Keratinocyte (primary cell): ENCODE results near the gene RABGAP1. TPM values are rescaled to one million over a fixed set of nuclear protein-coding genes. Genes with fewer than 3 reads are reported as not detected.
A peak's percentile ranks its signal among the peaks of the same experiment; 100 is the strongest.

ENCODE experiments used
- DNase-seq: peaks from one replicate; pipeline ENCODE4 v3.0.0-alpha.2; 2011; ENCODE audit warnings: low read depth, missing footprints, low spot score
- FAIRE-seq: peaks from 2 replicates; lab custom pipeline; 2011; peaks lifted over from hg19 to GRCh38; lab: Jason Lieb, UNC
- H2AFZ ChIP-seq: 2 replicates; pipeline ENCODE4 v1.6.0; 2012; ENCODE audit warnings: low read length, control low read depth, inconsistent platforms; ENCODE audit not compliant: control insufficient read depth
- H3K27ac ChIP-seq: 2 replicates; pipeline ENCODE4 v1.5.1; 2011; ENCODE audit warnings: low read length; ENCODE audit not compliant: control insufficient read depth, insufficient read depth
- H3K27me3 ChIP-seq: 3 replicates; pipeline ENCODE4 v1.6.0; 2011; ENCODE audit warnings: low read length; ENCODE audit not compliant: control insufficient read depth, insufficient read depth; ENCODE audit errors: extremely low read depth
- H3K36me3 ChIP-seq, 2 experiments: 2 replicates in 1 of 2; 3 replicates in 1 of 2; pipeline ENCODE4 v1.5.1; 2011; ENCODE audit warnings: low read length in 2 of 2, mild to moderate bottlenecking in 1 of 2; ENCODE audit not compliant: control insufficient read depth in 2 of 2, insufficient read depth in 2 of 2; ENCODE audit errors: extremely low read depth in 1 of 2
- H3K4me1 ChIP-seq: 3 replicates; pipeline ENCODE4 v1.5.1; 2011; ENCODE audit warnings: low read length; ENCODE audit not compliant: control insufficient read depth, insufficient read depth; ENCODE audit errors: extremely low read depth
- H3K4me2 ChIP-seq: 3 replicates; pipeline ENCODE4 v1.6.0; 2011; ENCODE audit warnings: low read depth, low read length; ENCODE audit not compliant: control insufficient read depth, insufficient read depth; ENCODE audit errors: extremely low read depth
- H3K4me3 ChIP-seq, 3 experiments: fragments of 200-600 bp in 1 of 3; sonication (generic) in 1 of 3; 2 replicates in 2 of 3; 3 replicates in 1 of 3; pipeline ENCODE4 v1.5.1; 2011 to 2016; ENCODE audit warnings: low read length in 3 of 3, mild to moderate bottlenecking in 3 of 3, control low read depth in 2 of 3, inconsistent platforms in 1 of 3, low read depth in 1 of 3, mixed read lengths in 1 of 3, mixed run types in 1 of 3, moderate library complexity in 1 of 3; ENCODE audit not compliant: control insufficient read depth in 2 of 3, insufficient read depth in 2 of 3; ENCODE audit errors: extremely low read depth in 1 of 3
- H3K79me2 ChIP-seq: 2 replicates; pipeline ENCODE4 v1.6.0; 2012; ENCODE audit warnings: low read length; ENCODE audit not compliant: control insufficient read depth, insufficient read depth
- H3K9ac ChIP-seq: 3 replicates; pipeline ENCODE4 v1.6.0; 2011; ENCODE audit warnings: low read length; ENCODE audit not compliant: control insufficient read depth, insufficient read depth; ENCODE audit errors: extremely low read depth
- H3K9me1 ChIP-seq: 3 replicates; pipeline ENCODE4 v1.6.0; 2011; ENCODE audit warnings: low read length; ENCODE audit not compliant: control insufficient read depth, insufficient read depth; ENCODE audit errors: extremely low read depth
- H3K9me3 ChIP-seq: 2 replicates; pipeline ENCODE4 v1.5.1; 2012; ENCODE audit warnings: low read depth, low read length; ENCODE audit not compliant: control insufficient read depth
- H4K20me1 ChIP-seq: 3 replicates; pipeline ENCODE4 v1.6.0; 2011; ENCODE audit warnings: low read length; ENCODE audit not compliant: control insufficient read depth, insufficient read depth; ENCODE audit errors: extremely low read depth
- EZH2 ChIP-seq: IDR thresholded peaks from one replicate; pipeline ENCODE4 v1.6.1; 2012; ENCODE audit warnings: inconsistent platforms, mild to moderate bottlenecking, low read length, moderate library complexity
- dilution Hi-C: fragments of 300-500 bp; cut with MboI; formaldehyde crosslinking; loops from one replicate; pipeline ENCODE4 v1.7.0; 2020; ENCODE audit warnings: low sequenced_read_pairs; ENCODE audit not compliant: extremely low pct_ligation_motif_present
- polyA minus RNA-seq, 3 experiments: library from RNA; depleted of rRNA, polyadenylated mRNA; stranded (reverse); fragments of >200 nt; gene quantifications; 1 replicate in 1 of 3; 2 replicates in 1 of 3; 3 replicates in 1 of 3; pipeline ENCODE4 v1.2.3, GENCODE V29; 2011
- polyA plus RNA-seq, 5 experiments: library from polyadenylated mRNA; depleted of rRNA in 3 of 5; stranded (reverse) in 3 of 5; stranded (forward) in 1 of 5; unstranded in 1 of 5; fragments of >200 nt; gene quantifications; 1 replicate in 1 of 5; 2 replicates in 3 of 5; 3 replicates in 1 of 5; pipeline versions ENCODE4 v1.2.1 to v1.2.3, GENCODE V29; 2011 to 2012; ENCODE audit warnings: missing spikeins in 2 of 5, low read depth in 1 of 5, low replicate concordance in 1 of 5
- TF ChIP-seq, protein P1 (sequence below), 3 experiments: IDR thresholded peaks in 1 of 3; conservative IDR thresholded peaks in 1 of 3; optimal IDR thresholded peaks in 1 of 3; 2 replicates in 2 of 3; 3 replicates in 1 of 3; pipeline versions ENCODE3 to v1.5.1; 2011; ENCODE audit warnings: low read length in 3 of 3, mild to moderate bottlenecking in 3 of 3, moderate library complexity in 2 of 3, control low read depth in 1 of 3, inconsistent platforms in 1 of 3; ENCODE audit not compliant: insufficient read depth in 2 of 3; ENCODE audit errors: extremely low read depth in 1 of 3

RABGAP1 gene
- polyA plus RNA-seq (32.9 to 40.6 TPM (median 34.1 TPM) in 3 replicates), polyA minus RNA-seq (27.1 to 66.3 TPM (median 50.6 TPM) in 3 replicates)
- 64.4 TPM for polyA plus RNA-seq (2011; ENCODE audit: low read depth)
- polyA plus RNA-seq (2011; cell fraction: cytosol; rRNA removed), result 18.3 and 36.3 TPM in 2 replicates
- polyA plus RNA-seq (2011; cell fraction: nucleus; rRNA removed), result 41.7 and 47.8 TPM in 2 replicates
- polyA plus RNA-seq (2012; ENCODE audit: low replicate concordance), result 21.8 and 23.2 TPM in 2 replicates
- 17.6 TPM for polyA minus RNA-seq (2011; cell fraction: cytosol; rRNA and poly(A)+ RNA removed)
- 43.5 and 88.0 TPM in 2 replicates for polyA minus RNA-seq (2011; cell fraction: nucleus; rRNA and poly(A)+ RNA removed)

GRCh38 chr9:122940749-122941581, at the start of gene RABGAP1:
RABGAP1 (plus strand) TSS chr9:122941020; CDS start chr9:122957060, 16,040 bp downstream.
- dilution Hi-C loops, result no loop called here
- H3K4me1 ChIP-seq, result peaks cover 28% of the 10 kb centered on the region
- H4K20me1 ChIP-seq, result no peaks in the 10 kb centered on the region
- peak within 1 kb of the TSS; percentile 69 for H3K27ac ChIP-seq
- H3K9me3 ChIP-seq, result no peaks in the 10 kb centered on the region
- no peaks in the 10 kb centered on the region for H3K27me3 ChIP-seq
- H3K79me2 ChIP-seq, result peaks cover 49% of the 10 kb centered on the region
- no peaks in the 10 kb centered on the region for H3K9me1 ChIP-seq
- no peak for TF ChIP-seq EZH2
- TF ChIP-seq, protein P1, sequence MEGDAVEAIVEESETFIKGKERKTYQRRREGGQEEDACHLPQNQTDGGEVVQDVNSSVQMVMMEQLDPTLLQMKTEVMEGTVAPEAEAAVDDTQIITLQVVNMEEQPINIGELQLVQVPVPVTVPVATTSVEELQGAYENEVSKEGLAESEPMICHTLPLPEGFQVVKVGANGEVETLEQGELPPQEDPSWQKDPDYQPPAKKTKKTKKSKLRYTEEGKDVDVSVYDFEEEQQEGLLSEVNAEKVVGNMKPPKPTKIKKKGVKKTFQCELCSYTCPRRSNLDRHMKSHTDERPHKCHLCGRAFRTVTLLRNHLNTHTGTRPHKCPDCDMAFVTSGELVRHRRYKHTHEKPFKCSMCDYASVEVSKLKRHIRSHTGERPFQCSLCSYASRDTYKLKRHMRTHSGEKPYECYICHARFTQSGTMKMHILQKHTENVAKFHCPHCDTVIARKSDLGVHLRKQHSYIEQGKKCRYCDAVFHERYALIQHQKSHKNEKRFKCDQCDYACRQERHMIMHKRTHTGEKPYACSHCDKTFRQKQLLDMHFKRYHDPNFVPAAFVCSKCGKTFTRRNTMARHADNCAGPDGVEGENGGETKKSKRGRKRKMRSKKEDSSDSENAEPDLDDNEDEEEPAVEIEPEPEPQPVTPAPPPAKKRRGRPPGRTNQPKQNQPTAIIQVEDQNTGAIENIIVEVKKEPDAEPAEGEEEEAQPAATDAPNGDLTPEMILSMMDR (optimal IDR thresholded peaks at IDR 0.05 in 1 of 3, IDR thresholded peaks at IDR 0.05 in 1 of 3, conservative IDR thresholded peaks at IDR 0.05 in 1 of 3; ENCODE audit: extremely low read depth in 1 of 3, insufficient read depth in 2 of 3, low read length in 3 of 3), result no peak
- H3K4me2 ChIP-seq, result peak within 1 kb of the TSS; percentile 96
- FAIRE-seq (peak; percentile 67), DNase-seq (peak; percentile 90)
- peaks cover 0 to 2% of the 10 kb centered on the region in 2 experiments for H3K36me3 ChIP-seq
- peak within 1 kb of the TSS; percentile 95 for H2AFZ ChIP-seq
- peak within 1 kb of the TSS; percentile 59 to 81 (median 76) for H3K4me3 ChIP-seq
- peak within 1 kb of the TSS; percentile 90 for H3K9ac ChIP-seq

GRCh38 chr9:122897969-122898368, 42.9 kb upstream of the RABGAP1 start:
- Histone ChIP-seq H3K9me1 (no peaks in the 10 kb centered on the region), H3K27ac (peak overlapping the region; percentile 38), H3K27me3 (no peaks in the 10 kb centered on the region), H3K4me1 (peaks cover 12% of the 10 kb centered on the region), H2AFZ (no peak overlapping the region), H3K9me3 (no peaks in the 10 kb centered on the region), H3K4me2 (peak overlapping the region; percentile 31), H3K79me2 (peaks cover 71% of the 10 kb centered on the region), H3K4me3 (no peak overlapping the region), H3K36me3 (peaks cover 3 to 9% of the 10 kb centered on the region in 2 experiments), H4K20me1 (no peaks in the 10 kb centered on the region), H3K9ac (peak overlapping the region; percentile 7)
- FAIRE-seq, result no peak
- dilution Hi-C loops, result no loop called here
- DNase-seq, result no peak
- no peak for TF ChIP-seq EZH2
- TF ChIP-seq, protein P1 (optimal IDR thresholded peaks at IDR 0.05 in 1 of 3, IDR thresholded peaks at IDR 0.05 in 1 of 3, conservative IDR thresholded peaks at IDR 0.05 in 1 of 3; ENCODE audit: extremely low read depth in 1 of 3, insufficient read depth in 2 of 3, low read length in 3 of 3), result no peak
